Esophagus squamous epithelium (tissue), 5 donors: ENCODE results near the gene PLD3. TPM values are rescaled to one million over a fixed set of nuclear protein-coding genes. Genes with fewer than 3 reads are reported as not detected.

Experiments used
- DNase-seq: peaks from one replicate; lab custom pipeline; 2025; lab: John Stamatoyannopoulos, UW
- H3K27ac ChIP-seq, 4 donors: fragments of 200-600 bp; sonication (generic); one replicate each; pipeline ENCODE4 v1.5.1; 2016 to 2019; ENCODE audit warnings: mild to moderate bottlenecking in 1 of 4
- H3K27me3 ChIP-seq, 4 donors: fragments of 200-600 bp; sonication (generic); 1 replicate in 3 of 4; 2 replicates in 1 of 4; pipeline versions ENCODE4 v1.5.1 to v1.6.0; 2017 to 2021; ENCODE audit warnings: antibody characterized with exemption in 1 of 4
- H3K36me3 ChIP-seq, 3 donors: fragments of 200-600 bp; sonication (generic); one replicate each; pipeline ENCODE4 v1.5.1; 2016 to 2019
- H3K4me1 ChIP-seq, 3 donors: fragments of 200-600 bp; sonication (generic); one replicate each; pipeline ENCODE4 v1.5.1; 2017 to 2019
- H3K4me3 ChIP-seq, 4 donors: fragments of 200-600 bp; sonication (generic); 1 replicate in 3 of 4; 2 replicates in 1 of 4; pipeline ENCODE4 v1.5.1; 2016 to 2019; ENCODE audit warnings: mild to moderate bottlenecking in 2 of 4, moderate library complexity in 1 of 4
- H3K9me3 ChIP-seq, 3 donors: fragments of 200-600 bp; sonication (generic); one replicate each; pipeline ENCODE4 v1.5.1; 2016 to 2019
- POLR2A ChIP-seq, 4 donors: fragments of 450-650 bp; IDR thresholded peaks; one replicate each; pipeline ENCODE4 v1.6.1; 2017; ENCODE audit warnings: antibody characterized with exemption in 4 of 4, mild to moderate bottlenecking in 4 of 4, moderate library complexity in 3 of 4
- WGBS, 2 donors: methylation state at CpG; one replicate each; pipeline ENCODE4 v1.1.5; 2018; 5-methylcytosine and 5-hydroxymethylcytosine counted together
- intact Hi-C: fragments of 100-400 bp; cut with DNase I; formaldehyde crosslinking; loops from one replicate; pipeline ENCODE4 v1.15.0; 2022
- total RNA-seq, 4 donors: library from RNA; depleted of rRNA; stranded (reverse); fragments of >200 nt; gene quantifications; one replicate each; pipeline ENCODE4 v1.1.0, GENCODE V29; 2016
- TF ChIP-seq, protein P1 (sequence below), 6 experiments: fragments of 450-650 bp in 4 of 6; fragments of 200-600 bp in 2 of 6; sonication (generic) in 2 of 6; IDR thresholded peaks; one replicate each; pipeline ENCODE4 v1.5.1; 2016 to 2019; ENCODE audit warnings: antibody characterized with exemption in 6 of 6, mild to moderate bottlenecking in 4 of 6, moderate library complexity in 4 of 6
- donor health status: DM: yes; HTN: yes; CAD: no.

PLD3 gene
- total RNA-seq, 4 donors from 2014 or later, result 56.8 to 163 (median 128) TPM

DNA sequence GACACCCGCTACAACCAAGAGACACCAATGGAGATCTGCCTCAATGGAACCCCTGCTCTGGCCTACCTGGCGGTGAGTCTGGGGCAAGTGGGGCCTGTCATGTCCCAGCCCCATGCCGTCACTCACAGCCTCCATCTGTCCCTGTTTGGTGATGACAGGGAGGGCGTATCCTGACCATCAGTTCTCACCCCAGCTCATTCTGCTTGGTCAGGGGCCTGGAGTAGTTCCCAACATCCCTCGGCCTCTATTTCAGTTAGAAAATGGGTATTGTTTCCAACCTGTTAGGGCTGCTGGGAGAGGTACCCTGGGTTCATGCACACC lies 23.3 kb downstream of the PLD3 start:
- Histone ChIP-seq H3K9me3 (no peaks in the 10 kb centered on the region), H3K36me3 (peaks cover 3 to 100% (median 20%) of the 10 kb centered on the region in 3 donors), H3K4me3 (no peak overlapping the region), H3K4me1 (peaks cover 0 to under 1% (median 0%) of the 10 kb centered on the region in 3 donors), H3K27me3 (no peaks in the 10 kb centered on the region), H3K27ac (no peak overlapping the region)
- no peak for DNase-seq
- TF ChIP-seq, protein P1, sequence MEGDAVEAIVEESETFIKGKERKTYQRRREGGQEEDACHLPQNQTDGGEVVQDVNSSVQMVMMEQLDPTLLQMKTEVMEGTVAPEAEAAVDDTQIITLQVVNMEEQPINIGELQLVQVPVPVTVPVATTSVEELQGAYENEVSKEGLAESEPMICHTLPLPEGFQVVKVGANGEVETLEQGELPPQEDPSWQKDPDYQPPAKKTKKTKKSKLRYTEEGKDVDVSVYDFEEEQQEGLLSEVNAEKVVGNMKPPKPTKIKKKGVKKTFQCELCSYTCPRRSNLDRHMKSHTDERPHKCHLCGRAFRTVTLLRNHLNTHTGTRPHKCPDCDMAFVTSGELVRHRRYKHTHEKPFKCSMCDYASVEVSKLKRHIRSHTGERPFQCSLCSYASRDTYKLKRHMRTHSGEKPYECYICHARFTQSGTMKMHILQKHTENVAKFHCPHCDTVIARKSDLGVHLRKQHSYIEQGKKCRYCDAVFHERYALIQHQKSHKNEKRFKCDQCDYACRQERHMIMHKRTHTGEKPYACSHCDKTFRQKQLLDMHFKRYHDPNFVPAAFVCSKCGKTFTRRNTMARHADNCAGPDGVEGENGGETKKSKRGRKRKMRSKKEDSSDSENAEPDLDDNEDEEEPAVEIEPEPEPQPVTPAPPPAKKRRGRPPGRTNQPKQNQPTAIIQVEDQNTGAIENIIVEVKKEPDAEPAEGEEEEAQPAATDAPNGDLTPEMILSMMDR (IDR thresholded peaks at IDR 0.05), result no peak
- TF ChIP-seq POLR2A (IDR thresholded peaks at IDR 0.05), result no peak
- 100% methylated on average over 2 of the region's 5 CpGs; no CpG with 5 or more reads in 1 of the 2 donors for WGBS, 2 donors
- intact Hi-C loops, result no loop called here

DNA sequence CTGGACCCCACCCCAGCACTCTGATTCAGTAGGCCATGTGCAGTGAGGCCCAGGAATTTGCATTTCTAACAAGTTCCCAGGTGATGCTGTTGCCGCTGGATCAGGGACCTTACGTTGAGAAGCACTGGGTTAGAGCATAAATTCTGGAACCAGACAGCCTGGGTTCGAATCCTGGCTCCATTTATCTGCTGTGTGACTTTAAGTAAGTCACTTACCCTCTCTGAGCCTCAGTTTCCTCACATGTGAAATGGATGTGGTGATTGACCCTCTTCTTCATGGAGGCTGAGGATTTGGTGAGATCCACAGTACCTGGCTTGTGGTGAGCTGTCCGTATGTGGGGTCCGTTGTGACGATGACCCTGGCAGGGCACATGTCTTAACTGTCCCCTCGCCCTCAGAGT lies 25.6 kb downstream of the PLD3 start:
- TF ChIP-seq, protein P1 (IDR thresholded peaks at IDR 0.05), result no peak
- TF ChIP-seq POLR2A (IDR thresholded peaks at IDR 0.05), result no peak
- no peaks in the 10 kb centered on the region for H3K9me3 ChIP-seq
- H3K4me1 ChIP-seq, result no peaks in the 10 kb centered on the region
- intact Hi-C loops, result no loop called here
- DNase-seq, result no peak
- H3K4me3 ChIP-seq, result no peak overlapping the region
- 95 to 97% methylated on average over 6 of the region's 7 CpGs for WGBS, 2 donors
- H3K27ac ChIP-seq, result no peak overlapping the region
- no peaks in the 10 kb centered on the region for H3K27me3 ChIP-seq
- peaks cover 3 to 100% (median 33%) of the 10 kb centered on the region in 3 donors for H3K36me3 ChIP-seq

DNA sequence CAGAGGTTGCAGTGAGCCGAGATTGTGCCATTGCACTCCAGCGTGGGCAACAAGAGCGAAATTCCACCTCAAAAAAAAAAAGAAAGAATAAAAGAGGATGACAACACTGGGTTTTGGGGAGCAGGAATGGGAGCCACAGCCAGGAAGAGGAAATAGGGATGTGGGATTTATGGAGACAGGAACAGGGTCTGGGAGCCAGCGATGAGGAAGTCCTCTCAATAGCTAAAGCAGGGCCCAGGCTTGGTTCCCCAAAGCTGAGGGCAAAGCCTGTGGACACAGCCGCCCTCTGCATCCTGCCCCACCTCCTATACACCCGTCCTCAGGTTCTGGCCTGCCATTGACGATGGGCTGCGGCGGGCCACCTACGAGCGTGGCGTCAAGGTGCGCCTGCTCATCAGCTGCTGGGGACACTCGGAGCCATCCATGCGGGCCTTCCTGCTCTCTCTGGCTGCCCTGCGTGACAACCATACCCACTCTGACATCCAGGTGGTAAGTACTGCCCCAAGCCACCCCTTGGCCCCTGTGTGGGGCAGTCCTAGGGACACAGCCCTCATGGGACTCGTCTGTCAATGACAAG lies 27.9 kb downstream of the PLD3 start:
- no peaks in the 10 kb centered on the region for H3K9me3 ChIP-seq
- peaks cover 3 to 99% (median 27%) of the 10 kb centered on the region in 3 donors for H3K36me3 ChIP-seq
- intact Hi-C loops, result no loop called here
- no peaks in the 10 kb centered on the region for H3K4me1 ChIP-seq
- H3K27me3 ChIP-seq, result no peaks in the 10 kb centered on the region
- DNase-seq, result no peak
- TF ChIP-seq, protein P1 (IDR thresholded peaks at IDR 0.05), result no peak
- TF ChIP-seq POLR2A (IDR thresholded peaks at IDR 0.05), result no peak
- H3K27ac ChIP-seq, result no peak overlapping the region
- WGBS, 2 donors, result 91 to 93% methylated on average over 7 to 16 of the region's 17 CpGs
- H3K4me3 ChIP-seq, result no peak overlapping the region

DNA sequence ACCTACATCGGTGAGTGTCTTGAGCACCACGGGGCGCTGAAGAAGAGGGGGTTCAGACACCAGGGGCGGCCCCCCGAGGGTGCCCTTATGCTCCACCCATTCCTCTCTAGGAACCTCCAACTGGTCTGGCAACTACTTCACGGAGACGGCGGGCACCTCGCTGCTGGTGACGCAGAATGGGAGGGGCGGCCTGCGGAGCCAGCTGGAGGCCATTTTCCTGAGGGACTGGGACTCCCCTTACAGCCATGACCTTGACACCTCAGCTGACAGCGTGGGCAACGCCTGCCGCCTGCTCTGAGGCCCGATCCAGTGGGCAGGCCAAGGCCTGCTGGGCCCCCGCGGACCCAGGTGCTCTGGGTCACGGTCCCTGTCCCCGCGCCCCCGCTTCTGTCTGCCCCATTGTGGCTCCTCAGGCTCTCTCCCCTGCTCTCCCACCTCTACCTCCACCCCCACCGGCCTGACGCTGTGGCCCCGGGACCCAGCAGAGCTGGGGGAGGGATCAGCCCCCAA lies 29.4 kb downstream of the PLD3 start:
- H3K36me3 ChIP-seq, result peaks cover 3 to 83% (median 24%) of the 10 kb centered on the region in 3 donors
- TF ChIP-seq, protein P1 (IDR thresholded peaks at IDR 0.05), result no peak
- TF ChIP-seq POLR2A (IDR thresholded peaks at IDR 0.05), result no peak

DNA sequence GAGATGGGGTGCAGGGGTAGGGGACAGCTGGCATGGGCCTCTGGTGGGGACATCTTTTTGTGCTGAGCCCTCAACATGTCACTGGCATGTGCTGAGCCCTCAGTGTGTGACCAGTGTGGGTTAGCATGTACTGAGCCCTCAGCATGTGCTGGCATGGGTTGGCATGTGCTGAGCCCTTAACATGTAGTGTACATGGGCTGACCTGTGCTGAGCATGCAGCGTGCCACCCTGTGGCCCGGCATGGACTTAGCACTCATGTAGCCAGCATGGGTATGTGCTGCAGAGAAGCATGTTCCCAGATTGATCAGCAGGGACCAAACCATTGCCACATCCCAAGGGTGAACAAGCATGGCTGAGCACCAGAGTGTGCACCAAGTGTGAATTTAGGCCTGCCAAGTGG lies 30.0 kb downstream of the PLD3 start:
- WGBS, 2 donors, result 83% methylated on average over 1 of the region's 2 CpGs; no CpG with 5 or more reads in 1 of the 2 donors
- H3K9me3 ChIP-seq, result no peaks in the 10 kb centered on the region
- no peak overlapping the region for H3K4me3 ChIP-seq
- TF ChIP-seq, protein P1 (IDR thresholded peaks at IDR 0.05), result no peak
- TF ChIP-seq POLR2A (IDR thresholded peaks at IDR 0.05), result no peak
- peaks cover 2 to 78% (median 23%) of the 10 kb centered on the region in 3 donors for H3K36me3 ChIP-seq
- DNase-seq, result no peak
- no peaks in the 10 kb centered on the region for H3K4me1 ChIP-seq
- H3K27ac ChIP-seq, result no peak overlapping the region
- H3K27me3 ChIP-seq, result no peaks in the 10 kb centered on the region
- intact Hi-C loops, result no loop called here

More for the DNA sequence above, 29.4 kb downstream of the PLD3 start:
- Histone ChIP-seq H3K4me1 (no peaks in the 10 kb centered on the region), H3K27ac (no peak overlapping the region), H3K27me3 (no peaks in the 10 kb centered on the region), H3K4me3 (no peak overlapping the region), H3K9me3 (no peaks in the 10 kb centered on the region)
- intact Hi-C loops, result no loop called here
- WGBS, 2 donors, result 83 to 90% methylated on average over 2 to 5 of the region's 25 CpGs
- DNase-seq, result no peak
